ENCODE results near the gene PSMD1. TPM values are rescaled to one million over a fixed set of nuclear protein-coding genes. Genes with fewer than 3 reads are reported as not detected.

Gene PSMD1
- polyA plus RNA-seq, 2 donors, result 18.0 to 38.6 TPM

- no peaks in the 10 kb centered on the region for H3K36me3 ChIP-seq (ENCODE audit: control insufficient read depth in 2 of 2, insufficient read depth in 2 of 2, low read length in 1 of 2)
- no peak overlapping the region for H3K4me3 ChIP-seq (ENCODE audit: low read depth in 1 of 2, low read length in 2 of 2)
- no peak overlapping the region for H3K27ac ChIP-seq (ENCODE audit: low read depth in 2 of 2, low read length in 1 of 2)
- WGBS, 2 donors, result 61 to 68% methylated on average over 11 of the region's 11 CpGs
- H3K4me1 ChIP-seq (ENCODE audit: control insufficient read depth in 2 of 2, insufficient read depth in 2 of 2, low read length in 1 of 2), result peaks cover 0 to 4% of the 10 kb centered on the region in 2 donors
- peaks cover 0 to 17% of the 10 kb centered on the region in 2 donors for H3K27me3 ChIP-seq (ENCODE audit: control insufficient read depth in 1 of 2, insufficient read depth in 2 of 2, low read length in 2 of 2)
- peaks cover 0 to 4% of the 10 kb centered on the region in 2 donors for H3K9me3 ChIP-seq (ENCODE audit: control insufficient read depth in 2 of 2, insufficient read depth in 1 of 2, low read depth in 1 of 2, low read length in 1 of 2)
Measured at GRCh38 chr2:231033147-231034132, 23.2 kb upstream of the PSMD1 start.

GRCh38 chr2:231034291-231034882, 22.3 kb upstream of the PSMD1 start:
- Histone ChIP-seq H3K27me3 (ENCODE audit: control insufficient read depth in 1 of 2, insufficient read depth in 2 of 2, low read length in 2 of 2) (peaks cover 0 to 17% of the 10 kb centered on the region in 2 donors), H3K4me3 (ENCODE audit: low read depth in 1 of 2, low read length in 2 of 2) (no peak overlapping the region), H3K4me1 (ENCODE audit: control insufficient read depth in 2 of 2, insufficient read depth in 2 of 2, low read length in 1 of 2) (peaks cover 0 to 4% of the 10 kb centered on the region in 2 donors), H3K27ac (ENCODE audit: low read depth in 2 of 2, low read length in 1 of 2) (no peak overlapping the region), H3K9me3 (ENCODE audit: control insufficient read depth in 2 of 2, insufficient read depth in 1 of 2, low read depth in 1 of 2, low read length in 1 of 2) (peaks cover 0 to 4% of the 10 kb centered on the region in 2 donors), H3K36me3 (ENCODE audit: control insufficient read depth in 2 of 2, insufficient read depth in 2 of 2, low read length in 1 of 2) (no peaks in the 10 kb centered on the region)
- 32 to 46% methylated on average over 4 of the region's 4 CpGs for WGBS, 2 donors

DNA sequence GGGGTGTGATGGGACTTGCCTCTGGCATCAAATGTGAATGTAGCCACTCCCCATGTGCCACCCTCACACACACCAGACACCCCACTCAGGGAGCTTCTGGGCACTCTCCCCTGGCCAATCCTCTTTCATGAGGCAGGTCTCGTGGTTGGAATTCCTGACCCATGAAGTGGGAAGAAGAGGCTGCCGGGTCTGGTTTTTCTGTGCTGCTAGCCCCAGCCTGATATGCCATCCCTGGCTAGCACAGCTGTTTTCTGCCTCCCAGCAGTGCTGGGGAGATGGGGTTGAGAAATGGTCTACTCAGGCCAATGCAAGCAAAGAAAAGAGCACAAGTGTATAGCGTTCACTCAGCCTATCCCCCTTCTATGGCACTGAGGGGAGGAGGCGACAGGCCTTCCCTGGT, 20.5 kb upstream of the PSMD1 start:
- Histone ChIP-seq H3K4me3 (ENCODE audit: low read depth in 1 of 2, low read length in 2 of 2) (no peak overlapping the region), H3K4me1 (ENCODE audit: control insufficient read depth in 2 of 2, insufficient read depth in 2 of 2, low read length in 1 of 2) (peaks cover 0 to 4% of the 10 kb centered on the region in 2 donors), H3K27ac (ENCODE audit: low read depth in 2 of 2, low read length in 1 of 2) (no peak overlapping the region), H3K9me3 (ENCODE audit: control insufficient read depth in 2 of 2, insufficient read depth in 1 of 2, low read depth in 1 of 2, low read length in 1 of 2) (peaks cover 0 to 4% of the 10 kb centered on the region in 2 donors), H3K27me3 (ENCODE audit: control insufficient read depth in 1 of 2, insufficient read depth in 2 of 2, low read length in 2 of 2) (peaks cover 0 to 17% of the 10 kb centered on the region in 2 donors), H3K36me3 (ENCODE audit: control insufficient read depth in 2 of 2, insufficient read depth in 2 of 2, low read length in 1 of 2) (no peaks in the 10 kb centered on the region)
- 78 to 82% methylated on average over 4 of the region's 4 CpGs for WGBS, 2 donors

DNA sequence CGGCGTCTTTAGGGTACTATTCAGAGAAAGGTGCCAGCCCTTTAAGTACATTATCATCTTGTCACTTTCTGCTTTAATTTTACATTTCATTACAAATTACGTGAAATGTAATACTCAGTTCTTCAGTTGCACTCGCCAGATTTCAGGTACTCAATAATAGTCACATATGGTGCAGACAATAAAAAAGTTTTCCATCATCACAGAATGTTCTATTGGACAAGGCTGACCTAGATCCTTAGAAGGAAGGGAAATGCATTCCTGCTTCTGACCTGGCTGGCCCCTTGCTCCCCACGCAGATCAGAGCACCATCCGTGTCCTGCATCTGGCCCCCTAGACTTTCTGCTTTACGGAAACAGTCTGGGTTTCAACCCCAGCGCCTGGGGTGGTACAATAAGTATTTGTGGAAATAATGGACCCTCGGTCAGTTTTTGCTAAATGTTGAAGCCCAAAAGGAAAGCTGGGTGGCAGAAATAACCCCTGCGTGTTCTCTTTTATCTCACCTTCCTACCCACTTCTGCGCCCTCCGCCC, 20.0 kb upstream of the PSMD1 start:
- no peaks in the 10 kb centered on the region for H3K36me3 ChIP-seq (ENCODE audit: control insufficient read depth in 2 of 2, insufficient read depth in 2 of 2, low read length in 1 of 2)
- peaks cover 0 to 4% of the 10 kb centered on the region in 2 donors for H3K4me1 ChIP-seq (ENCODE audit: control insufficient read depth in 2 of 2, insufficient read depth in 2 of 2, low read length in 1 of 2)
- H3K27me3 ChIP-seq (ENCODE audit: control insufficient read depth in 1 of 2, insufficient read depth in 2 of 2, low read length in 2 of 2), result peaks cover 0 to 17% of the 10 kb centered on the region in 2 donors
- no peak overlapping the region for H3K27ac ChIP-seq (ENCODE audit: low read depth in 2 of 2, low read length in 1 of 2)
- H3K9me3 ChIP-seq (ENCODE audit: control insufficient read depth in 2 of 2, insufficient read depth in 1 of 2, low read depth in 1 of 2, low read length in 1 of 2), result peaks cover 3 to 4% of the 10 kb centered on the region in 2 donors
- WGBS, 2 donors, result 61 to 65% methylated on average over 12 of the region's 12 CpGs
- H3K4me3 ChIP-seq (ENCODE audit: low read depth in 1 of 2, low read length in 2 of 2), result no peak overlapping the region

DNA sequence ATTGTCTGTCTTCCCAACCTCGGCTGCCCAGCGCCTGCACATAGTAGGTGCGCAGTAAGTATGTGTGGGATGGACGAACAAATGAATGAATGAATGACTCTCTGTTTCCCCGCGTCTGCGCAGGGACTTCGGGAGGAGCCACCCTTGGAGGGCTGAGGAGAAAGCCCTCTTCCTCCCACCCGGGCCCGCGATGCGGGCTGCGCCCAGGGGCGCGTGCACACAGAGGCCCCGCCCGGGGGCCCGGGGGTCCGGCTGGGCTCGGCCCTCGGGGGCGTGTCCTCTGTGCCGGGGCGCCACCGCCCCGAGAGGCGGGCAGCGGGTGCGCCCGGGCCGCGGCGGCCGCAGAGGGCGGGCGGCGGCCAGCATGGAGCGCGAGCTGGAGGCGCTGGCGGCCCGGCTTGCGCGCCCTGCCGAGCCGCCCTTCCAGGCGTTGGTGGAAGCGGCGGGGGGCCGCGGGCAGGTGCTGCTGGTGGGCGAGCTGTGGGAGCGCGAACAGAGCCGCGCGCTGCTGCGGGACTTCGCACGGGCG, 19.4 kb upstream of the PSMD1 start, which contains the start of gene C2orf72:
Gene C2orf72, plus strand, starts transcription at position 322 of the 529 bp plus-strand sequence. Its CDS starts 43 bp downstream, at position 365.
- no peak within 1 kb of the TSS for H3K27ac ChIP-seq (ENCODE audit: low read depth in 2 of 2, low read length in 1 of 2)
- peaks cover 0 to 4% of the 10 kb centered on the region in 2 donors for H3K4me1 ChIP-seq (ENCODE audit: control insufficient read depth in 2 of 2, insufficient read depth in 2 of 2, low read length in 1 of 2)
- H3K4me3 ChIP-seq (ENCODE audit: low read depth in 1 of 2, low read length in 2 of 2), result peak within 1 kb of the TSS; percentile 39 to 62
- peaks cover 0 to 17% of the 10 kb centered on the region in 2 donors for H3K27me3 ChIP-seq (ENCODE audit: control insufficient read depth in 1 of 2, insufficient read depth in 2 of 2, low read length in 2 of 2)
- WGBS, 2 donors, result 1% methylated on average over 46 to 61 of the region's 61 CpGs
- H3K9me3 ChIP-seq (ENCODE audit: control insufficient read depth in 2 of 2, insufficient read depth in 1 of 2, low read depth in 1 of 2, low read length in 1 of 2), result peaks cover 3 to 4% of the 10 kb centered on the region in 2 donors
- no peaks in the 10 kb centered on the region for H3K36me3 ChIP-seq (ENCODE audit: control insufficient read depth in 2 of 2, insufficient read depth in 2 of 2, low read length in 1 of 2)

DNA sequence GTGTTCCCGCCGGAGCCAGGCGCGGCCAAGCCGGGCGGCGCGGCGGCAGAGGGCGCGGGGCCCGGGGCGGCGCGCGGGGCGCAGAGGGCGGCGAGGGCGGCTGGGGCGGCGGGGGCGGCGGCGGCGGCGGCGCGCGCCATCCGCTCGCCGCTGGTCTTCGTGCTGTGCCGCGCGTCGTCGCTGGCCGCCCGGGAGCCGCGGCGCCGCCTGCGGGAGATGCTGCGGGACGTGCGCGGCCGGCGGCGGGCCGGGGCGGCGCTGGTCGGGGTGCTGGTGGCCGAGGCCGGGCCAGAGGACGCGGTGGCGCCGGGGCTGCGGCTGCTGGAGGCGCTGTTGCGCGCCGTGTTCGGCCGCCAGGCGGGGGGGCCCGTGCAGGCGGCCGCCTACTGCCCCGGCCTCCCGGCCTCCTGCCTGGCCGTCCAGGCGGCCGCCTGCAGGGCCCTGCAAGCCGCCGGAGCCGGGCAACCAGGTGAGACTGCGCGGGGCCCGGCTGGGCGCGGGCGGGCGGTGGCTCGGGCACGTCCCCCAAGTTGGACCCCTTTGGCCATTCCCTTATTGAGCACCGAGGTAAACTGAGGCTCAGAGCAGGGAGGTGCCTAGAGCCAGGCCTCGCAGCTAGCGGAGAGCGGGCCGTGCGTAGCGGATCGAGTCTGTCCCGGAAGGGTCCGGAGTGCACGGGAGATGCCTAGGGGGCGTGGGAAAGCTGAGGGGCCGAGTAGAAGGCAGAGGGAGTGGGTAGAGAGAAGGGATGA, 18.8 kb upstream of the PSMD1 start:
- Histone ChIP-seq H3K4me3 (ENCODE audit: low read depth in 1 of 2, low read length in 2 of 2) (peak overlapping the region; percentile 39 to 62), H3K36me3 (ENCODE audit: control insufficient read depth in 2 of 2, insufficient read depth in 2 of 2, low read length in 1 of 2) (no peaks in the 10 kb centered on the region), H3K27me3 (ENCODE audit: control insufficient read depth in 1 of 2, insufficient read depth in 2 of 2, low read length in 2 of 2) (peaks cover 0 to 17% of the 10 kb centered on the region in 2 donors), H3K27ac (ENCODE audit: low read depth in 2 of 2, low read length in 1 of 2) (no peak overlapping the region), H3K4me1 (ENCODE audit: control insufficient read depth in 2 of 2, insufficient read depth in 2 of 2, low read length in 1 of 2) (peaks cover 0 to 4% of the 10 kb centered on the region in 2 donors), H3K9me3 (ENCODE audit: control insufficient read depth in 2 of 2, insufficient read depth in 1 of 2, low read depth in 1 of 2, low read length in 1 of 2) (peaks cover 3 to 4% of the 10 kb centered on the region in 2 donors)
- 1% methylated on average over 60 to 104 of the region's 104 CpGs for WGBS, 2 donors

DNA sequence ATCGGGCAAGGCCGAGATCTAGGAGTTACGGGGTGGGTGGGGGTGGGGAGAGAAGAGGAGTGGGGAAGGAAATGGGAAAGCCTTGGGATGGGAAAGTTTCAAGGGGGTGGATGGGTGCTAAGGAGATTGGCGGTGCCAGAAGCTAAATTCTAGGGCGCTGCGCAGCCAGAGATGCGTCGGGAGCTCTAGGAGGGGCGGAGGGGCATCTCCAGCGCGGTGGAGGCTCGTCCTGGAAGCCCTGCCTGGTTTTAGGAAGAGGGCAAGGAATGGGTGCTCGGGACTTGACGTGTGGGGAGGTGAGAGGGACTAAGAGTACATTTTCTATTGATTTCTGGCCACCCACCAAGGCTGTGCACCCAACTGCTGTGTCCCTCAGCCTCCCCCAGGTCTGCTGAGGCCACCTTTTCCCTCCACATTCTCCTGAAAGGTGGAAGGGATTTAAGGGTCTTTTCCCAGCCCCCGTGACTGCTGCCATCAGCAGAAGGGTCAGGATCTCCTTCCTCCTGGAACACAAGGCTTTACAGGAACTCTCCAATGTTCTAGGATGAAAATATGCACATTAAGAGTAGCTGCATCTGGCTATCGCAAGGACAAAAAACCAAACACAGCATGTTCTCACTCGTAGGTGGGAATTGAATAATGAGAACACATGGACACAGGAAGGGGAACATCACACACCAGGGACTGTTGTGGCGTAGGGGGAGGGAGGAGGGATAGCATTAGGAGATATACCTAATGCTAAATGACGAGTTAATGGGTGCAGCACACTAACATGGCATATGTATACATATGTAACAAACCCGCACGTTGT, 18.0 kb upstream of the PSMD1 start:
- peaks cover 0 to 4% of the 10 kb centered on the region in 2 donors for H3K4me1 ChIP-seq (ENCODE audit: control insufficient read depth in 2 of 2, insufficient read depth in 2 of 2, low read length in 1 of 2)
- H3K4me3 ChIP-seq (ENCODE audit: low read depth in 1 of 2, low read length in 2 of 2), result peak overlapping the region in 1 of 2 donors; percentile 62
- peaks cover 3 to 4% of the 10 kb centered on the region in 2 donors for H3K9me3 ChIP-seq (ENCODE audit: control insufficient read depth in 2 of 2, insufficient read depth in 1 of 2, low read depth in 1 of 2, low read length in 1 of 2)
- H3K27ac ChIP-seq (ENCODE audit: low read depth in 2 of 2, low read length in 1 of 2), result no peak overlapping the region
- H3K36me3 ChIP-seq (ENCODE audit: control insufficient read depth in 2 of 2, insufficient read depth in 2 of 2, low read length in 1 of 2), result no peaks in the 10 kb centered on the region
- 34% methylated on average over 21 of the region's 21 CpGs for WGBS, 2 donors
- H3K27me3 ChIP-seq (ENCODE audit: control insufficient read depth in 1 of 2, insufficient read depth in 2 of 2, low read length in 2 of 2), result peaks cover 0 to 17% of the 10 kb centered on the region in 2 donors

- Histone ChIP-seq H3K27ac (ENCODE audit: low read depth in 2 of 2, low read length in 1 of 2) (no peak overlapping the region), H3K4me3 (ENCODE audit: low read depth in 1 of 2, low read length in 2 of 2) (no peak overlapping the region), H3K36me3 (ENCODE audit: control insufficient read depth in 2 of 2, insufficient read depth in 2 of 2, low read length in 1 of 2) (no peaks in the 10 kb centered on the region), H3K4me1 (ENCODE audit: control insufficient read depth in 2 of 2, insufficient read depth in 2 of 2, low read length in 1 of 2) (peaks cover 0 to 4% of the 10 kb centered on the region in 2 donors), H3K27me3 (ENCODE audit: control insufficient read depth in 1 of 2, insufficient read depth in 2 of 2, low read length in 2 of 2) (peaks cover 0 to 17% of the 10 kb centered on the region in 2 donors), H3K9me3 (ENCODE audit: control insufficient read depth in 2 of 2, insufficient read depth in 1 of 2, low read depth in 1 of 2, low read length in 1 of 2) (peaks cover 3 to 4% of the 10 kb centered on the region in 2 donors)
- 77 to 81% methylated on average over 6 of the region's 6 CpGs for WGBS, 2 donors
Measured at GRCh38 chr2:231039294-231039664, 17.4 kb upstream of the PSMD1 start.

All from esophagus (tissue), 2 donors.